ENCODE measurements around the gene SLC4A2. TPM values are rescaled to one million over a fixed set of nuclear protein-coding genes. Genes with fewer than 3 reads are reported as not detected.

Gene SLC4A2
- total RNA-seq, 6 experiments from 2014 or later = 153 to 188 (median 164) TPM

GRCh38 chr7:151018421-151019129, 40.8 kb upstream of the SLC4A2 start:
- H3K4me3 Mint-ChIP-seq = peak overlapping the region; percentile 50; the same call in 1 of the 2 replicates
- no peak overlapping the region for H3K27ac Mint-ChIP-seq
- peak; percentile 56 for TF ChIP-seq CTCF (IDR thresholded peaks at IDR 0.05)
- no peak for DNase-seq
- no peaks in the 10 kb centered on the region for H3K36me3 Mint-ChIP-seq (ENCODE audit: low read depth)
- no peaks in the 10 kb centered on the region for H3K9me3 Mint-ChIP-seq
- peaks cover 30% of the 10 kb centered on the region for H3K4me1 Mint-ChIP-seq (ENCODE audit: low read depth)
- peaks cover 45% of the 10 kb centered on the region for H3K27me3 Mint-ChIP-seq (ENCODE audit: insufficient read depth)

GRCh38 chr7:151019130-151019447, 40.3 kb upstream of the SLC4A2 start:
- Mint-ChIP-seq H3K27me3 (ENCODE audit: insufficient read depth) (peaks cover 42% of the 10 kb centered on the region), H3K36me3 (ENCODE audit: low read depth) (no peaks in the 10 kb centered on the region), H3K4me1 (ENCODE audit: low read depth) (peaks cover 27% of the 10 kb centered on the region), H3K4me3 (no peak overlapping the region), H3K9me3 (no peaks in the 10 kb centered on the region), H3K27ac (no peak overlapping the region)
- DNase-seq = no peak
- no peak for TF ChIP-seq CTCF (IDR thresholded peaks at IDR 0.05)

- Mint-ChIP-seq H3K4me1 (ENCODE audit: low read depth) (peaks cover 19% of the 10 kb centered on the region), H3K4me3 (no peak overlapping the region), H3K27ac (no peak overlapping the region), H3K9me3 (no peaks in the 10 kb centered on the region), H3K27me3 (ENCODE audit: insufficient read depth) (peaks cover 38% of the 10 kb centered on the region), H3K36me3 (ENCODE audit: low read depth) (no peaks in the 10 kb centered on the region)
- DNase-seq = no peak
- TF ChIP-seq CTCF (IDR thresholded peaks at IDR 0.05) = no peak
Observed at GRCh38 chr7:151020231-151020630, 39.2 kb upstream of the SLC4A2 start.

GRCh38 chr7:151023232-151023631, 36.2 kb upstream of the SLC4A2 start:
- no peaks in the 10 kb centered on the region for H3K9me3 Mint-ChIP-seq
- no peak for DNase-seq
- H3K27ac Mint-ChIP-seq = no peak overlapping the region
- H3K4me3 Mint-ChIP-seq = no peak overlapping the region
- no peaks in the 10 kb centered on the region for H3K36me3 Mint-ChIP-seq (ENCODE audit: low read depth)
- H3K27me3 Mint-ChIP-seq (ENCODE audit: insufficient read depth) = peaks cover 28% of the 10 kb centered on the region
- TF ChIP-seq CTCF (IDR thresholded peaks at IDR 0.05) = no peak
- peaks cover 34% of the 10 kb centered on the region for H3K4me1 Mint-ChIP-seq (ENCODE audit: low read depth)

GRCh38 chr7:151024435-151025056, 34.8 kb upstream of the SLC4A2 start, which contains the start of gene ATG9B:
Gene ATG9B (minus strand): TSS chr7:151024494. CDS start chr7:151024423, 71 bp downstream.
- Mint-ChIP-seq H3K27ac (no peak within 1 kb of the TSS), H3K27me3 (ENCODE audit: insufficient read depth) (peaks cover 21% of the 10 kb centered on the region), H3K36me3 (ENCODE audit: low read depth) (peaks cover 7% of the 10 kb centered on the region), H3K9me3 (no peaks in the 10 kb centered on the region), H3K4me3 (no peak within 1 kb of the TSS), H3K4me1 (ENCODE audit: low read depth) (peaks cover 42% of the 10 kb centered on the region)
- DNase-seq = no peak
- no peak for TF ChIP-seq CTCF (IDR thresholded peaks at IDR 0.05)

Data from HFFc6 (cell line).